Trophoblast cell (in vitro differentiated cells and primary cell): ENCODE results near the gene HAS3.

Source experiments
- DNase-seq, 2 donors: peaks; one replicate each; pipeline ENCODE4 v3.0.0-alpha.2; 2016
- H2AFZ ChIP-seq: 2 replicates; pipeline ENCODE4 v1.6.1; 2013; ENCODE audit warnings: low read length, moderate library complexity, mild to moderate bottlenecking; ENCODE audit not compliant: insufficient read depth, poor library complexity
- H2AK5ac ChIP-seq: 2 replicates; pipeline ENCODE4 v1.6.1; 2013; ENCODE audit warnings: mild to moderate bottlenecking, low read length
- H2BK120ac ChIP-seq: 2 replicates; pipeline ENCODE4 v1.6.1; 2013; ENCODE audit warnings: low read length, mild to moderate bottlenecking, moderate library complexity; ENCODE audit not compliant: insufficient read depth, poor library complexity
- H2BK12ac ChIP-seq: 2 replicates; pipeline ENCODE4 v1.6.1; 2013; ENCODE audit warnings: mild to moderate bottlenecking, low read length, moderate library complexity
- H2BK5ac ChIP-seq: 2 replicates; pipeline ENCODE4 v1.6.1; 2013; ENCODE audit warnings: low read length, low read depth, moderate library complexity, mild to moderate bottlenecking; ENCODE audit not compliant: poor library complexity
- H3K14ac ChIP-seq: 2 replicates; pipeline ENCODE4 v1.6.1; 2013; ENCODE audit warnings: mild to moderate bottlenecking, low read length
- H3K18ac ChIP-seq: 2 replicates; pipeline ENCODE4 v1.6.1; 2013; ENCODE audit warnings: mild to moderate bottlenecking, low read length
- H3K23ac ChIP-seq: 2 replicates; pipeline ENCODE4 v1.6.1; 2013; ENCODE audit warnings: low read length
- H3K27ac ChIP-seq: 2 replicates; pipeline ENCODE4 v1.5.1; 2013; ENCODE audit warnings: low read depth, mild to moderate bottlenecking, inconsistent platforms, low read length, moderate library complexity
- H3K27me3 ChIP-seq: 2 replicates; pipeline ENCODE4 v1.6.1; 2013; ENCODE audit warnings: inconsistent platforms, mild to moderate bottlenecking, low read length, moderate library complexity; ENCODE audit not compliant: insufficient read depth
- H3K36me3 ChIP-seq, 2 experiments: 1 replicate in 1 of 2; 2 replicates in 1 of 2; pipeline ENCODE4 v1.6.1; 2013; ENCODE audit warnings: low read length in 2 of 2, mild to moderate bottlenecking in 2 of 2, moderate library complexity in 1 of 2; ENCODE audit not compliant: insufficient read depth in 2 of 2, control insufficient read depth in 1 of 2
- H3K4ac ChIP-seq: 2 replicates; pipeline ENCODE4 v1.6.1; 2013; ENCODE audit warnings: low read depth, mild to moderate bottlenecking, low read length, moderate library complexity
- H3K4me1 ChIP-seq, 2 experiments: 1 replicate in 1 of 2; 2 replicates in 1 of 2; pipeline ENCODE4 v1.6.1; 2013; ENCODE audit warnings: low read length in 2 of 2, mild to moderate bottlenecking in 2 of 2, moderate library complexity in 1 of 2; ENCODE audit not compliant: insufficient read depth in 2 of 2, control insufficient read depth in 1 of 2
- H3K4me2 ChIP-seq: 2 replicates; pipeline ENCODE4 v1.6.1; 2013; ENCODE audit warnings: inconsistent platforms, mild to moderate bottlenecking, low read length, moderate library complexity
- H3K4me3 ChIP-seq: 2 replicates; pipeline ENCODE4 v1.5.1; 2013; ENCODE audit warnings: mild to moderate bottlenecking, low read depth, low read length, inconsistent platforms
- H3K79me1 ChIP-seq: one replicate; pipeline ENCODE4 v1.6.1; 2013; ENCODE audit warnings: low read length
- H3K79me2 ChIP-seq: 2 replicates; pipeline ENCODE4 v1.6.1; 2013; ENCODE audit warnings: low read length, mild to moderate bottlenecking; ENCODE audit not compliant: control insufficient read depth, insufficient read depth, poor library complexity
- H3K9ac ChIP-seq: 2 replicates; pipeline ENCODE4 v1.6.1; 2013; ENCODE audit warnings: mild to moderate bottlenecking, low read length
- H3K9me3 ChIP-seq: 2 replicates; pipeline ENCODE4 v1.6.1; 2013; ENCODE audit warnings: low read depth, mild to moderate bottlenecking, control low read depth, inconsistent platforms, low read length; ENCODE audit not compliant: insufficient read depth
- H4K12ac ChIP-seq: 2 replicates; pipeline ENCODE4 v1.6.1; 2013; ENCODE audit warnings: low read depth, mild to moderate bottlenecking, low read length, moderate library complexity
- H4K8ac ChIP-seq: 2 replicates; pipeline ENCODE4 v1.6.1; 2013; ENCODE audit warnings: low read depth, mild to moderate bottlenecking, low read length, moderate library complexity
- H4K91ac ChIP-seq: one replicate; pipeline ENCODE4 v1.6.1; 2013; ENCODE audit warnings: low read depth, mild to moderate bottlenecking, low read length, moderate library complexity
- WGBS: extraction: QIAGEN DNeasy Blood & Tissue Kit; methylation state at CpG from one replicate; pipeline ENCODE4 v1.1.7; 2013; ENCODE audit warnings: missing lambda C conversion rate; ENCODE audit not compliant: insufficient read length, insufficient coverage; ENCODE audit errors: extremely low coverage; 5-methylcytosine and 5-hydroxymethylcytosine counted together

HAS3 gene

GRCh38 chr16:69078073-69078472 lies 27.4 kb upstream of the HAS3 start:
- Histone ChIP-seq H3K79me1 (peaks cover 3% of the 10 kb centered on the region), H2BK5ac (no peak overlapping the region), H3K9me3 (no peaks in the 10 kb centered on the region), H3K9ac (no peak overlapping the region), H3K14ac (no peak overlapping the region), H2BK12ac (no peak overlapping the region), H3K4me3 (no peak overlapping the region), H3K79me2 (no peaks in the 10 kb centered on the region), H2BK120ac (no peak overlapping the region), H3K4me1 (peaks cover 4 to 5% of the 10 kb centered on the region in 2 experiments), H3K4ac (no peak overlapping the region), H3K4me2 (no peak overlapping the region), H3K23ac (no peak overlapping the region), H3K27ac (no peak overlapping the region), H4K12ac (no peak overlapping the region), H3K18ac (no peak overlapping the region), H3K27me3 (no peaks in the 10 kb centered on the region), H4K8ac (no peak overlapping the region), H4K91ac (no peak overlapping the region), H2AK5ac (no peak overlapping the region), H3K36me3 (no peaks in the 10 kb centered on the region), H2AFZ (no peak overlapping the region)
- DNase-seq = no peak
- WGBS = no CpG with 5 or more reads among the region's 7 CpGs

- Histone ChIP-seq H3K14ac (no peak overlapping the region), H2BK5ac (no peak overlapping the region), H3K27me3 (no peaks in the 10 kb centered on the region), H2AFZ (no peak overlapping the region), H3K4ac (no peak overlapping the region), H4K8ac (no peak overlapping the region), H3K79me2 (no peaks in the 10 kb centered on the region), H4K12ac (no peak overlapping the region), H3K4me3 (no peak overlapping the region), H3K9me3 (no peaks in the 10 kb centered on the region), H3K4me1 (no peaks in the 10 kb centered on the region), H3K4me2 (no peak overlapping the region), H3K36me3 (no peaks in the 10 kb centered on the region), H3K18ac (no peak overlapping the region), H3K27ac (no peak overlapping the region), H2AK5ac (no peak overlapping the region), H2BK120ac (no peak overlapping the region), H3K79me1 (no peaks in the 10 kb centered on the region), H3K23ac (no peak overlapping the region), H3K9ac (no peak overlapping the region), H4K91ac (no peak overlapping the region), H2BK12ac (no peak overlapping the region)
- no peak for DNase-seq
- no CpG with 5 or more reads among the region's 2 CpGs for WGBS
Measured at GRCh38 chr16:69079697-69080096, 25.8 kb upstream of the HAS3 start.

- H3K36me3 ChIP-seq = no peaks in the 10 kb centered on the region
- WGBS = no CpG with 5 or more reads among the region's 16 CpGs
- H2BK12ac ChIP-seq = no peak overlapping the region
- no peak overlapping the region for H4K8ac ChIP-seq
- H3K9me3 ChIP-seq = no peaks in the 10 kb centered on the region
- no peak overlapping the region for H4K12ac ChIP-seq
- H3K27ac ChIP-seq = no peak overlapping the region
- no peak overlapping the region for H2BK120ac ChIP-seq
- H4K91ac ChIP-seq = no peak overlapping the region
- H3K4me1 ChIP-seq = no peaks in the 10 kb centered on the region
- no peaks in the 10 kb centered on the region for H3K79me2 ChIP-seq
- DNase-seq = peak; percentile 63 to 72
- H3K14ac ChIP-seq = no peak overlapping the region
- no peak overlapping the region for H3K18ac ChIP-seq
- H3K4me2 ChIP-seq = no peak overlapping the region
- H3K23ac ChIP-seq = no peak overlapping the region
- H3K4ac ChIP-seq = no peak overlapping the region
- H3K4me3 ChIP-seq = no peak overlapping the region
- H2AFZ ChIP-seq = no peak overlapping the region
- no peaks in the 10 kb centered on the region for H3K27me3 ChIP-seq
- H2BK5ac ChIP-seq = no peak overlapping the region
- H2AK5ac ChIP-seq = no peak overlapping the region
- H3K79me1 ChIP-seq = no peaks in the 10 kb centered on the region
- no peak overlapping the region for H3K9ac ChIP-seq
Measured at GRCh38 chr16:69083306-69083941, 22.0 kb upstream of the HAS3 start.

- H3K14ac ChIP-seq = no peak overlapping the region
- H3K4me2 ChIP-seq = no peak overlapping the region
- H3K9me3 ChIP-seq = no peaks in the 10 kb centered on the region
- H2BK12ac ChIP-seq = no peak overlapping the region
- H3K4me1 ChIP-seq = peaks cover 1% of the 10 kb centered on the region in 2 experiments
- H3K27me3 ChIP-seq = no peaks in the 10 kb centered on the region
- H3K79me2 ChIP-seq = no peaks in the 10 kb centered on the region
- peak; percentile 71 to 84 for DNase-seq
- no peak overlapping the region for H4K12ac ChIP-seq
- H2AFZ ChIP-seq = no peak overlapping the region
- H3K27ac ChIP-seq = no peak overlapping the region
- no peak overlapping the region for H2BK5ac ChIP-seq
- no peaks in the 10 kb centered on the region for H3K79me1 ChIP-seq
- WGBS = no CpG with 5 or more reads among the region's 2 CpGs
- H3K18ac ChIP-seq = no peak overlapping the region
- no peak overlapping the region for H3K9ac ChIP-seq
- no peak overlapping the region for H3K4ac ChIP-seq
- H3K36me3 ChIP-seq = no peaks in the 10 kb centered on the region
- H3K4me3 ChIP-seq = no peak overlapping the region
- H3K23ac ChIP-seq = no peak overlapping the region
- H2BK120ac ChIP-seq = no peak overlapping the region
- no peak overlapping the region for H4K8ac ChIP-seq
- no peak overlapping the region for H2AK5ac ChIP-seq
- no peak overlapping the region for H4K91ac ChIP-seq
Measured at GRCh38 chr16:69084289-69084688, 21.2 kb upstream of the HAS3 start.
